Keratinocyte (primary cell): ENCODE data around the gene LCOR. TPM values are rescaled to one million over a fixed set of nuclear protein-coding genes. Genes with fewer than 3 reads are reported as not detected.

ENCODE experiments used
- DNase-seq: peaks from one replicate; pipeline ENCODE4 v3.0.0-alpha.2; 2011; ENCODE audit warnings: low read depth, missing footprints, low spot score
- FAIRE-seq: peaks from 2 replicates; lab custom pipeline; 2011; peaks lifted over from hg19 to GRCh38; lab: Jason Lieb, UNC
- H2AFZ ChIP-seq: 2 replicates; pipeline ENCODE4 v1.6.0; 2012; ENCODE audit warnings: low read length, control low read depth, inconsistent platforms; ENCODE audit not compliant: control insufficient read depth
- H3K27ac ChIP-seq: 2 replicates; pipeline ENCODE4 v1.5.1; 2011; ENCODE audit warnings: low read length; ENCODE audit not compliant: control insufficient read depth, insufficient read depth
- H3K27me3 ChIP-seq: 3 replicates; pipeline ENCODE4 v1.6.0; 2011; ENCODE audit warnings: low read length; ENCODE audit not compliant: control insufficient read depth, insufficient read depth; ENCODE audit errors: extremely low read depth
- H3K36me3 ChIP-seq, 2 experiments: 2 replicates in 1 of 2; 3 replicates in 1 of 2; pipeline ENCODE4 v1.5.1; 2011; ENCODE audit warnings: low read length in 2 of 2, mild to moderate bottlenecking in 1 of 2; ENCODE audit not compliant: control insufficient read depth in 2 of 2, insufficient read depth in 2 of 2; ENCODE audit errors: extremely low read depth in 1 of 2
- H3K4me1 ChIP-seq: 3 replicates; pipeline ENCODE4 v1.5.1; 2011; ENCODE audit warnings: low read length; ENCODE audit not compliant: control insufficient read depth, insufficient read depth; ENCODE audit errors: extremely low read depth
- H3K4me2 ChIP-seq: 3 replicates; pipeline ENCODE4 v1.6.0; 2011; ENCODE audit warnings: low read depth, low read length; ENCODE audit not compliant: control insufficient read depth, insufficient read depth; ENCODE audit errors: extremely low read depth
- H3K4me3 ChIP-seq, 3 experiments: fragments of 200-600 bp in 1 of 3; sonication (generic) in 1 of 3; 2 replicates in 2 of 3; 3 replicates in 1 of 3; pipeline ENCODE4 v1.5.1; 2011 to 2016; ENCODE audit warnings: low read length in 3 of 3, mild to moderate bottlenecking in 3 of 3, control low read depth in 2 of 3, inconsistent platforms in 1 of 3, low read depth in 1 of 3, mixed read lengths in 1 of 3, mixed run types in 1 of 3, moderate library complexity in 1 of 3; ENCODE audit not compliant: control insufficient read depth in 2 of 3, insufficient read depth in 2 of 3; ENCODE audit errors: extremely low read depth in 1 of 3
- H3K79me2 ChIP-seq: 2 replicates; pipeline ENCODE4 v1.6.0; 2012; ENCODE audit warnings: low read length; ENCODE audit not compliant: control insufficient read depth, insufficient read depth
- H3K9ac ChIP-seq: 3 replicates; pipeline ENCODE4 v1.6.0; 2011; ENCODE audit warnings: low read length; ENCODE audit not compliant: control insufficient read depth, insufficient read depth; ENCODE audit errors: extremely low read depth
- H3K9me1 ChIP-seq: 3 replicates; pipeline ENCODE4 v1.6.0; 2011; ENCODE audit warnings: low read length; ENCODE audit not compliant: control insufficient read depth, insufficient read depth; ENCODE audit errors: extremely low read depth
- H3K9me3 ChIP-seq: 2 replicates; pipeline ENCODE4 v1.5.1; 2012; ENCODE audit warnings: low read depth, low read length; ENCODE audit not compliant: control insufficient read depth
- H4K20me1 ChIP-seq: 3 replicates; pipeline ENCODE4 v1.6.0; 2011; ENCODE audit warnings: low read length; ENCODE audit not compliant: control insufficient read depth, insufficient read depth; ENCODE audit errors: extremely low read depth
- EZH2 ChIP-seq: IDR thresholded peaks from one replicate; pipeline ENCODE4 v1.6.1; 2012; ENCODE audit warnings: inconsistent platforms, mild to moderate bottlenecking, low read length, moderate library complexity
- dilution Hi-C: fragments of 300-500 bp; cut with MboI; formaldehyde crosslinking; loops from one replicate; pipeline ENCODE4 v1.7.0; 2020; ENCODE audit warnings: low sequenced_read_pairs; ENCODE audit not compliant: extremely low pct_ligation_motif_present
- polyA plus RNA-seq, 5 experiments: library from polyadenylated mRNA; depleted of rRNA in 3 of 5; stranded (reverse) in 3 of 5; stranded (forward) in 1 of 5; unstranded in 1 of 5; fragments of >200 nt; gene quantifications; 1 replicate in 1 of 5; 2 replicates in 3 of 5; 3 replicates in 1 of 5; pipeline versions ENCODE4 v1.2.1 to v1.2.3, GENCODE V29; 2011 to 2012; ENCODE audit warnings: missing spikeins in 2 of 5, low read depth in 1 of 5, low replicate concordance in 1 of 5
- TF ChIP-seq, protein P1 (sequence below), 3 experiments: IDR thresholded peaks in 1 of 3; conservative IDR thresholded peaks in 1 of 3; optimal IDR thresholded peaks in 1 of 3; 2 replicates in 2 of 3; 3 replicates in 1 of 3; pipeline versions ENCODE3 to v1.5.1; 2011; ENCODE audit warnings: low read length in 3 of 3, mild to moderate bottlenecking in 3 of 3, moderate library complexity in 2 of 3, control low read depth in 1 of 3, inconsistent platforms in 1 of 3; ENCODE audit not compliant: insufficient read depth in 2 of 3; ENCODE audit errors: extremely low read depth in 1 of 3

Gene LCOR
- polyA plus RNA-seq, 1 donor (not counting 4 experiments of a cell fraction or from before 2014, with no cell fraction given) = 11.4 TPM

DNA sequence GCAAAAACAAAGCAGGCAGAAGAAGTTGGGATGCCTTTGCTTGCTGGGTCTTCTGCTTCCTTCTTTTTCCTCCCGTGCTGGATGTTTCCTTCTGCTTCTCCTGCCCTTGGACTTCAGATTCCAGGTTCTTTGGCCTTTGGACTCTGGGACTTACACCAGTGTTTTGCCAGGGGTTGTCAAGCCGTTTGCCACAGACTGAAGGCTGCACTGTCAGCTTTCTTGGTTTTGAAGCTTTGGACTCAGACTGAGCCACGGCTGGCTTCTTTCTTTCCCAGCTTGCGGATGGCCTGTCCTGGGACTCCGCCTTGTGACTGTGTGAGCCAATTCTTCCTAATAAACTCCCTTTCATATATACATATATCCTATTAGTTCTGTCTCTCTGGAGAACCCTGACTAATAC is 11.3 kb upstream of the LCOR start:
- no peaks in the 10 kb centered on the region for H3K79me2 ChIP-seq
- no peaks in the 10 kb centered on the region for H4K20me1 ChIP-seq
- no peak overlapping the region for H3K4me3 ChIP-seq
- FAIRE-seq (no peak), DNase-seq (no peak)
- no peak overlapping the region for H2AFZ ChIP-seq
- H3K4me2 ChIP-seq = no peak overlapping the region
- no peaks in the 10 kb centered on the region for H3K36me3 ChIP-seq
- no peaks in the 10 kb centered on the region for H3K27me3 ChIP-seq
- TF ChIP-seq, protein P1, sequence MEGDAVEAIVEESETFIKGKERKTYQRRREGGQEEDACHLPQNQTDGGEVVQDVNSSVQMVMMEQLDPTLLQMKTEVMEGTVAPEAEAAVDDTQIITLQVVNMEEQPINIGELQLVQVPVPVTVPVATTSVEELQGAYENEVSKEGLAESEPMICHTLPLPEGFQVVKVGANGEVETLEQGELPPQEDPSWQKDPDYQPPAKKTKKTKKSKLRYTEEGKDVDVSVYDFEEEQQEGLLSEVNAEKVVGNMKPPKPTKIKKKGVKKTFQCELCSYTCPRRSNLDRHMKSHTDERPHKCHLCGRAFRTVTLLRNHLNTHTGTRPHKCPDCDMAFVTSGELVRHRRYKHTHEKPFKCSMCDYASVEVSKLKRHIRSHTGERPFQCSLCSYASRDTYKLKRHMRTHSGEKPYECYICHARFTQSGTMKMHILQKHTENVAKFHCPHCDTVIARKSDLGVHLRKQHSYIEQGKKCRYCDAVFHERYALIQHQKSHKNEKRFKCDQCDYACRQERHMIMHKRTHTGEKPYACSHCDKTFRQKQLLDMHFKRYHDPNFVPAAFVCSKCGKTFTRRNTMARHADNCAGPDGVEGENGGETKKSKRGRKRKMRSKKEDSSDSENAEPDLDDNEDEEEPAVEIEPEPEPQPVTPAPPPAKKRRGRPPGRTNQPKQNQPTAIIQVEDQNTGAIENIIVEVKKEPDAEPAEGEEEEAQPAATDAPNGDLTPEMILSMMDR (optimal IDR thresholded peaks at IDR 0.05 in 1 of 3, IDR thresholded peaks at IDR 0.05 in 1 of 3, conservative IDR thresholded peaks at IDR 0.05 in 1 of 3; ENCODE audit: extremely low read depth in 1 of 3, insufficient read depth in 2 of 3, low read length in 3 of 3) = no peak
- no peak for TF ChIP-seq EZH2
- no peaks in the 10 kb centered on the region for H3K9me3 ChIP-seq
- H3K9ac ChIP-seq = no peak overlapping the region
- no peaks in the 10 kb centered on the region for H3K9me1 ChIP-seq
- dilution Hi-C loops = no loop called here
- H3K27ac ChIP-seq = no peak overlapping the region
- no peaks in the 10 kb centered on the region for H3K4me1 ChIP-seq

DNA sequence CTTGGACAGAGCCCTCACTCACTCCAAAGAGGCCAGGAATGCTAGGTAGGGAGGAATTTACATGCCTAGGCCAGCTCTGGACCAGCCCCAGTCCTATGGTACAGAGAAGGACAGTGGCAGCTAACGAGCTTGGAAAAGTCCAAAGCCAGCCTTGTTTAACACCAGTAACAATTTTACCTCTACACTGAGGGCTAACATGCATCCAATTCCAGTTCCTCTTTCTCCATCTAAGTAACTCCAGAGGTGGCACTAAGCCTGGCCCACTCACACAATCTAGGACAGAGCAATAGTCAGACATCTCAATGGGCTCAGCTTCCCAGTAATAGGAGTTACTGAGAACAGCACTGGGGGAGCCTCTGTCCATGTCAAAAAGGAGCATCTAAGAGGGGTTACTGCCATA is 5.7 kb upstream of the LCOR start:
- no peak overlapping the region for H3K27ac ChIP-seq
- dilution Hi-C loops = no loop called here
- TF ChIP-seq, protein P1 (optimal IDR thresholded peaks at IDR 0.05 in 1 of 3, IDR thresholded peaks at IDR 0.05 in 1 of 3, conservative IDR thresholded peaks at IDR 0.05 in 1 of 3; ENCODE audit: extremely low read depth in 1 of 3, insufficient read depth in 2 of 3, low read length in 3 of 3) = no peak
- no peak for TF ChIP-seq EZH2
- no peaks in the 10 kb centered on the region for H4K20me1 ChIP-seq
- no peaks in the 10 kb centered on the region for H3K36me3 ChIP-seq
- DNase-seq (no peak), FAIRE-seq (no peak)
- no peaks in the 10 kb centered on the region for H3K27me3 ChIP-seq
- no peaks in the 10 kb centered on the region for H3K9me1 ChIP-seq
- H3K9me3 ChIP-seq = no peaks in the 10 kb centered on the region
- no peak overlapping the region for H3K4me2 ChIP-seq
- no peak overlapping the region for H3K4me3 ChIP-seq
- H3K9ac ChIP-seq = no peak overlapping the region
- H3K4me1 ChIP-seq = peaks cover 7% of the 10 kb centered on the region
- no peak overlapping the region for H2AFZ ChIP-seq
- H3K79me2 ChIP-seq = no peaks in the 10 kb centered on the region
